Smooth muscle cell (in vitro differentiated cells): ENCODE results near the gene CEP104. TPM values are rescaled to one million over a fixed set of nuclear protein-coding genes. Genes with fewer than 3 reads are reported as not detected.

Source experiments
- DNase-seq: peaks from one replicate; lab custom pipeline; 2025; ENCODE audit not compliant: unreplicated experiment; lab: John Stamatoyannopoulos, UW
- H2AFZ ChIP-seq: fragments of 200-600 bp; sonication (generic); 2 replicates; pipeline ENCODE4 v1.6.0; 2016; ENCODE audit warnings: antibody characterized with exemption, low read depth, mild to moderate bottlenecking
- H3F3A ChIP-seq: fragments of 200-600 bp; sonication (generic); 2 replicates; pipeline ENCODE4 v1.6.0; 2017; ENCODE audit warnings: antibody characterized with exemption, low read depth
- H3K27ac ChIP-seq: fragments of 200-600 bp; sonication (generic); 2 replicates; pipeline ENCODE4 v1.5.1; 2016; ENCODE audit warnings: low read depth, mild to moderate bottlenecking
- H3K27me3 ChIP-seq: fragments of 200-600 bp; sonication (generic); 2 replicates; pipeline ENCODE4 v1.6.1; 2016; ENCODE audit warnings: low read depth, mild to moderate bottlenecking
- H3K36me3 ChIP-seq: fragments of 200-600 bp; sonication (generic); 2 replicates; pipeline ENCODE4 v1.5.1; 2016; ENCODE audit warnings: low read depth
- H3K4me1 ChIP-seq: fragments of 200-600 bp; sonication (generic); 2 replicates; pipeline ENCODE4 v1.5.1; 2016; ENCODE audit warnings: low read depth
- H3K4me2 ChIP-seq: fragments of 200-600 bp; sonication (generic); 2 replicates; pipeline ENCODE4 v1.6.0; 2016; ENCODE audit warnings: mild to moderate bottlenecking
- H3K4me3 ChIP-seq: fragments of 200-600 bp; sonication (generic); 2 replicates; pipeline ENCODE4 v1.5.1; 2016; ENCODE audit warnings: mild to moderate bottlenecking
- H3K79me2 ChIP-seq: fragments of 200-600 bp; sonication (generic); 2 replicates; pipeline ENCODE4 v1.6.0; 2016; ENCODE audit warnings: low read depth, mild to moderate bottlenecking
- H3K9ac ChIP-seq: fragments of 200-600 bp; sonication (generic); 2 replicates; pipeline ENCODE4 v1.6.0; 2016; ENCODE audit warnings: low read depth
- H3K9me3 ChIP-seq: fragments of 200-600 bp; sonication (generic); replicated peaks from 2 replicates; pipeline ENCODE4 v1.5.1; 2016; ENCODE audit warnings: low read depth
- H4K20me1 ChIP-seq: fragments of 200-600 bp; sonication (generic); 2 replicates; pipeline ENCODE4 v1.6.0; 2016; ENCODE audit warnings: low read depth
- WGBS: methylation state at CpG from one replicate; pipeline ENCODE4 v1.1.7; 2016; ENCODE audit warnings: low lambda C conversion rate; 5-methylcytosine and 5-hydroxymethylcytosine counted together
- polyA plus RNA-seq: library from polyadenylated mRNA; unstranded; fragments of >200 nt; fragmentation: Nextera tagmentation; extraction: Ambion mirVana; gene quantifications from 2 replicates; pipeline ENCODE4 v1.2.1, GENCODE V29; 2016
- total RNA-seq: library from RNA; depleted of rRNA; stranded (reverse); fragments of >200 nt; gene quantifications from 2 replicates; pipeline ENCODE4 v1.2.3, GENCODE V29; 2014
- TF ChIP-seq, protein P1 (sequence below): fragments of 200-600 bp; sonication (generic); IDR thresholded peaks from 2 replicates; pipeline ENCODE4 v1.5.1; 2017; ENCODE audit warnings: borderline replicate concordance, mild to moderate bottlenecking, antibody characterized with exemption; ENCODE audit not compliant: insufficient read depth, poor library complexity, severe bottlenecking

The CEP104 gene
- total and polyA plus RNA-seq, 2 experiments from 2014 or later = 16.8 to 25.4 TPM

DNA sequence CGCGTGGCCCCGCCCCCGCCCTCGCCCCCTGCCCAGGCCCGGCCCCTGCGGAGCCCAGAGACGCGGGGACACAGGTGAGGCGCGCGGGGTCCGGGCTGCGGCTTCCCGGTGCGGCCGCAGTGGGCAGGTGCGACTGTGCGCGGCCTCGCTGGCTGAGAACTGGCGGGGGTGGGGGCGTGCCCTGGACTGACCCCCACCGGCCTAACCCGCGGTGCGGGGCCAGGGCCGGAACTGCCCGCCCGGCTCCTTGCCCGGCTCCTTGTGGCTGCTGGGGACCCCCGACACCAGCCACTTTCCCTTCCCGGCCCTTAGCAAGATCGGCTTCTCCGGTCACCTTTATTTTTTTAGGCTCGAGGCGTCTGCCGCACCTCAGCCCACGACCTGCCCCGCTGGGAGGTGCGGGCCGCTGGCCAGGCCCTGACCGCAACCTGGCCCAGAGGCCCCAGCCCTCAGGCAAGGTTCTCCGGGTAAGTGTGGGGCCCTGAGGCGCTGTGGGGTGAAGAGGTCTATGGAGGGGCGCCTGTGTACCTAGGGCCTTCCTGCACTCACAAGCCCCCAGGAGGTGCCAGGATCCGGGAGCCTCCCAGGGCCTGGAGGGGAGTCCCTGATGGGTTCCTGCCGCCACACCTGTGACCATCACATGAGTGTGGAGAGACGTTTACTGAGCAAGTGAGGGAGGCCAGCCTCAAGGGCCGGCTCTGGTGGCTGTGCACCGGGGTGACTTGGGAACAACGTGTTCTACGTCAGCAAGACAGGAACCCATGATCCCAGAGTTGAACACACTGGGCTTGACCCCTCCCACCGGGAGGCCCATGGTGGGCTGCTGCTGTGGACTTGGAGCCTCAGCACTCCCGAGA lies 84.1 kb downstream of the CEP104 start, which contains the start of gene SMIM1:
TSS of gene SMIM1 (plus strand) at position 35 of the 857 bp plus-strand sequence. CDS start 2,625 bp downstream, outside the sequence.
- H3K4me2 ChIP-seq = peak within 1 kb of the TSS; percentile 96
- no peak for DNase-seq
- peak within 1 kb of the TSS; percentile 7 for H3K9ac ChIP-seq
- H3K4me3 ChIP-seq = peak within 1 kb of the TSS; percentile 67
- peaks cover 15% of the 10 kb centered on the region for H3K4me1 ChIP-seq
- no peaks in the 10 kb centered on the region for H3K9me3 ChIP-seq
- H2AFZ ChIP-seq = peak within 1 kb of the TSS; percentile 84
- H3K27ac ChIP-seq = no peak within 1 kb of the TSS
- no peaks in the 10 kb centered on the region for H3K36me3 ChIP-seq
- H3K79me2 ChIP-seq = no peaks in the 10 kb centered on the region
- TF ChIP-seq, protein P1, sequence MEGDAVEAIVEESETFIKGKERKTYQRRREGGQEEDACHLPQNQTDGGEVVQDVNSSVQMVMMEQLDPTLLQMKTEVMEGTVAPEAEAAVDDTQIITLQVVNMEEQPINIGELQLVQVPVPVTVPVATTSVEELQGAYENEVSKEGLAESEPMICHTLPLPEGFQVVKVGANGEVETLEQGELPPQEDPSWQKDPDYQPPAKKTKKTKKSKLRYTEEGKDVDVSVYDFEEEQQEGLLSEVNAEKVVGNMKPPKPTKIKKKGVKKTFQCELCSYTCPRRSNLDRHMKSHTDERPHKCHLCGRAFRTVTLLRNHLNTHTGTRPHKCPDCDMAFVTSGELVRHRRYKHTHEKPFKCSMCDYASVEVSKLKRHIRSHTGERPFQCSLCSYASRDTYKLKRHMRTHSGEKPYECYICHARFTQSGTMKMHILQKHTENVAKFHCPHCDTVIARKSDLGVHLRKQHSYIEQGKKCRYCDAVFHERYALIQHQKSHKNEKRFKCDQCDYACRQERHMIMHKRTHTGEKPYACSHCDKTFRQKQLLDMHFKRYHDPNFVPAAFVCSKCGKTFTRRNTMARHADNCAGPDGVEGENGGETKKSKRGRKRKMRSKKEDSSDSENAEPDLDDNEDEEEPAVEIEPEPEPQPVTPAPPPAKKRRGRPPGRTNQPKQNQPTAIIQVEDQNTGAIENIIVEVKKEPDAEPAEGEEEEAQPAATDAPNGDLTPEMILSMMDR = no peak
- H4K20me1 ChIP-seq = no peaks in the 10 kb centered on the region
- peaks cover 3% of the 10 kb centered on the region for H3F3A ChIP-seq
- H3K27me3 ChIP-seq = no peaks in the 10 kb centered on the region
- WGBS = 32% methylated on average over 31 of the region's 55 CpGs

DNA sequence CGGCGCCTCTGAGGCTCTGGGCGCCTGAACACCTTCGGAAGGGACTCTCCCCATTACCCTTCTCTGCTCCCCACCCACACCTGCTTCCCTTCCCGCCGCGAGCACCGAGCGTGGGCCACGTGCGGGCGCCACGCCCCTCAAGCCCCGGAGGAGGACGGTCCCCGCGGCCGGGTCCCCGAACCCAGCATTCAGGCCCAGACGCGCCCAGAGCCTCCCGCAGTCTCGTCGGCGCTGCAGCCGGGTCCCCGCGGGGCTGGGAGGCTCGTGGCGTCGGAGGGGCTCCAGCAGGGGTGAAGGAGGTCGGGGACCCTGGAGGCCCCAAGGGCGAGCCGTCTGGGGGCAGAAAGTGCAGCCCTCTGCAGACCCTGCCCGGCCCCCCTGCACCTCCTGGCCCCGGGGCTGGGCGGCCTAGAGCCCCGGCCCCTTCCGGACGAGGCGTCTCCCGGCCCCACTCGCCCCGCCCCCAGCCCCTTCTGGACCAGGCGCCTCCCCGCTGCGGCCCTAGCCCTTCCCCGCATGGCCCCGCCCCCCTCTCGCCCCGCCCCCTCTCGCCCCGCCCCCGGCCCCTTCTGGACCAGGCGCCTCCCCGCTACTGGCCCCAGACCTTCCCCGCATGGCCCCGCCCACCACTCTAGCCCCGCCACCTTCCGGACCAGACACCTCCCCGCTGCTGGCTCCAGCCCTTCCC lies 84.8 kb downstream of the CEP104 start:
- H2AFZ ChIP-seq = peak overlapping the region; percentile 84
- H3K4me2 ChIP-seq = peak overlapping the region; percentile 96
- H3K79me2 ChIP-seq = no peaks in the 10 kb centered on the region
- H3K27me3 ChIP-seq = no peaks in the 10 kb centered on the region
- H3K9ac ChIP-seq = peak overlapping the region; percentile 7
- no peaks in the 10 kb centered on the region for H4K20me1 ChIP-seq
- H3K4me3 ChIP-seq = peak overlapping the region; percentile 67
- peaks cover 3% of the 10 kb centered on the region for H3F3A ChIP-seq
- 3% methylated on average over 30 of the region's 61 CpGs for WGBS
- TF ChIP-seq, protein P1 = no peak
- H3K4me1 ChIP-seq = peaks cover 15% of the 10 kb centered on the region
- DNase-seq = peak; percentile 91
- no peak overlapping the region for H3K27ac ChIP-seq
- H3K9me3 ChIP-seq = no peaks in the 10 kb centered on the region
- H3K36me3 ChIP-seq = no peaks in the 10 kb centered on the region

DNA sequence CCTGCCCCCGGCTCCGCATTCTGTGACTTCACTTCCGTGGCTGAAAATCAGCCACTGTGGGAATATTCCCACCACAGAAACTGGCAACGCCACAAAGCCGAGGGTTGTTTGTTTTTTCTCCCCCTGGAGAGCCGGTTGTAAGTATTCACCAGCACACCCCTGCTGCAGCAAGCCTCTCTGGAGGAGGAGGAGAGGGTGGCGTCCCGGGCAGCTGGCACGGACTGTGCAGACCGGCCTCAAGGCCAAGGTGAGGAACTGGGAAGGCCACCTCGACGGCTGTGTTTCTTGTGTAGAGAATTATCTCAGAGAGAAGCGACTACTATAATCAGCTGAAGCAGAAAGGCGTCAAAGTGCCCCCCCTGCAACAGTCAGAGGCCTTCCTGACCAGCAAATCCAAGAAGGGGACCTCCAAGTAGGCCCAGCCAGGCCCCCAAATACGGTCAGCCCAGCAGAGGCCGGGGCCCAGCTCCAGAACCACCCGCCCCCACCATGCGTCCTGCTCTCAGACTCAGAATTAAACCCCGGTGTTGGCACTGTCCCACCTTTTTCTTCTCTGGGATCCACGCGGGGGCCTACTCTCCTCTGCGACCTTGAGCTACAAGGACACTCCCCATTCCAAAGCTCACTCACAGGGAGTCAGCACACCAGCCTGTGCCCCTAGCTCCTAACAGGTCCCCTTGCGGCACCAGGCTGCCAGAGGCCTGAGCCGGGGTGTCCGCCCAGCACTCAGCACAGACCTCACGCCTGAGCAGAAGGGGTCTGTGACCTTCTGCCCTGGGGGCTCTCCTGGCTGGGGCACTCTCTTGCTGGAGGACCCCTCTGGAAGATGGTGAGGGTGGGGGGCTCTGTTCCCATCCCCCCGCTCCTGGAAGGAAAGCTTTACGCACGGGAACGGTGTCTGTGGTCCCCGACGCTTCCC lies 85.6 kb downstream of the CEP104 start:
- Histone ChIP-seq H3K4me2 (peak overlapping the region; percentile 96), H3K27ac (no peak overlapping the region), H2AFZ (peak overlapping the region; percentile 84), H3K27me3 (no peaks in the 10 kb centered on the region), H3F3A (peaks cover 3% of the 10 kb centered on the region), H3K79me2 (no peaks in the 10 kb centered on the region), H3K9ac (peak overlapping the region; percentile 7), H3K9me3 (no peaks in the 10 kb centered on the region), H4K20me1 (no peaks in the 10 kb centered on the region), H3K4me3 (peak overlapping the region; percentile 67), H3K4me1 (peaks cover 15% of the 10 kb centered on the region), H3K36me3 (no peaks in the 10 kb centered on the region)
- WGBS = 67% methylated on average over 32 of the region's 32 CpGs
- DNase-seq = no peak
- TF ChIP-seq, protein P1 = no peak
